ENCODE measurements around the gene NUSAP1. TPM values are rescaled to one million over a fixed set of nuclear protein-coding genes. Genes with fewer than 3 reads are reported as not detected.

Gene NUSAP1
- total and polyA plus RNA-seq, 2 of the 4 experiments (the other 2 are of a cell fraction), result 59.2 to 123 TPM

DNA sequence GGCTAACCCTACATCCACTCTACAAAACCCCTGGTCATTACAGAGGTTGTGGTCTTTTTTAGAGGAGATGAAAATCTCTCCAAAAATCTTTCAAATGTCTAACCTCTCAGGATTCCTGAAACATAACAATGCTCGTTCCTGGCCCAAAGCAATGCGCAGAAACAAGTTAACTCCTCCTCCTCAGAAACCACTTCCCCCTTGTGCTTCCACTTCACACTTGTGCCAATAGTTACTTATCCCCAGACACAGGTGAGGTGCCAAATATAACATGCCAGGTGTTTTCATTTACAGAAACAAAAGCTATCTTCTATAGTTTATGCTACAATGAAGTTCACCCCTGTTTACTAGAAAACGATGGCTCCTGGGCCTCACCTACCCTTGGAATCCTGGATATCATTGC is 63.4 kb downstream of the NUSAP1 start:
- POLR2A ChIA-PET (ENCODE audit: unreplicated experiment), result no interaction called here
- no peak for ATAC-seq (ENCODE audit: low read depth)

More for the DNA sequence above, 63.4 kb downstream of the NUSAP1 start:
- no peak for DNase-seq
- H3K18ac ChIP-seq (ENCODE audit: low read depth, low read length), result no peak overlapping the region
- no peak overlapping the region for H3K4me2 ChIP-seq (ENCODE audit: low read depth, low read length)
- H2BK20ac ChIP-seq (ENCODE audit: low read depth, low read length), result no peak overlapping the region
- H2BK120ac ChIP-seq (ENCODE audit: low read depth, low read length), result no peak overlapping the region
- H3K9me3 ChIP-seq (ENCODE audit: control insufficient read depth, insufficient read depth, low read length), result no peaks in the 10 kb centered on the region
- no peak overlapping the region for H4K91ac ChIP-seq (ENCODE audit: insufficient read depth, low read depth, low read length)
- H3K79me1 ChIP-seq (ENCODE audit: low read depth in 1 of 2, low read length in 2 of 2), result peaks cover 8 to 14% of the 10 kb centered on the region in 2 experiments
- H3K4me3 ChIP-seq (ENCODE audit: insufficient read depth, low read depth, low read length), result no peak overlapping the region
- H3K27me3 ChIP-seq (ENCODE audit: control insufficient read depth, insufficient read depth, low read length), result no peaks in the 10 kb centered on the region
- in situ Hi-C loops (cut with MboI; ENCODE audit: low sequenced_read_pairs) (no loop called here), dilution Hi-C loops (cut with HindIII; ENCODE audit: low sequenced_read_pairs, unreplicated experiment) (no loop called here), intact Hi-C loops (cut with micrococcal nuclease) (no loop called here)
- no TSS peak for BruUV-seq (replicated peaks)
- H3K56ac ChIP-seq (ENCODE audit: extremely low read depth, insufficient read depth, low read length), result no peak overlapping the region
- no peak overlapping the region for H3K4ac ChIP-seq (ENCODE audit: low read depth, low read length)
- no peak overlapping the region for H4K5ac ChIP-seq (ENCODE audit: low read depth, low read length)
- H4K20me1 ChIP-seq (ENCODE audit: insufficient read depth, low read length), result no peaks in the 10 kb centered on the region
- no peak overlapping the region for H2BK5ac ChIP-seq (ENCODE audit: low read depth, low read length, poor library complexity, severe bottlenecking)
- no peak overlapping the region for H4K8ac ChIP-seq (ENCODE audit: low read depth in 2 of 2, low read length in 2 of 2)
- 100% methylated on average over 2 of the region's 3 CpGs; no CpG with 5 or more reads in 1 of the 2 experiments for WGBS, 2 experiments (ENCODE audit: extremely low coverage in 2 of 2, insufficient read length in 1 of 2)
- no peak for TF ChIP-seq SMC3 (IDR thresholded peaks at IDR 0.05; ENCODE audit: low read depth, low read length)
- no peak for TF ChIP-seq MAFK (IDR thresholded peaks at IDR 0.05; ENCODE audit: low read depth, low read length)
- no peak for TF ChIP-seq MAZ (IDR thresholded peaks at IDR 0.05; ENCODE audit: borderline replicate concordance, low read depth, low read length)
- no peak for TF ChIP-seq BHLHE40 (IDR thresholded peaks at IDR 0.05; ENCODE audit: low read depth, low read length)
- TF ChIP-seq, protein P1, sequence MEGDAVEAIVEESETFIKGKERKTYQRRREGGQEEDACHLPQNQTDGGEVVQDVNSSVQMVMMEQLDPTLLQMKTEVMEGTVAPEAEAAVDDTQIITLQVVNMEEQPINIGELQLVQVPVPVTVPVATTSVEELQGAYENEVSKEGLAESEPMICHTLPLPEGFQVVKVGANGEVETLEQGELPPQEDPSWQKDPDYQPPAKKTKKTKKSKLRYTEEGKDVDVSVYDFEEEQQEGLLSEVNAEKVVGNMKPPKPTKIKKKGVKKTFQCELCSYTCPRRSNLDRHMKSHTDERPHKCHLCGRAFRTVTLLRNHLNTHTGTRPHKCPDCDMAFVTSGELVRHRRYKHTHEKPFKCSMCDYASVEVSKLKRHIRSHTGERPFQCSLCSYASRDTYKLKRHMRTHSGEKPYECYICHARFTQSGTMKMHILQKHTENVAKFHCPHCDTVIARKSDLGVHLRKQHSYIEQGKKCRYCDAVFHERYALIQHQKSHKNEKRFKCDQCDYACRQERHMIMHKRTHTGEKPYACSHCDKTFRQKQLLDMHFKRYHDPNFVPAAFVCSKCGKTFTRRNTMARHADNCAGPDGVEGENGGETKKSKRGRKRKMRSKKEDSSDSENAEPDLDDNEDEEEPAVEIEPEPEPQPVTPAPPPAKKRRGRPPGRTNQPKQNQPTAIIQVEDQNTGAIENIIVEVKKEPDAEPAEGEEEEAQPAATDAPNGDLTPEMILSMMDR (conservative IDR thresholded peaks at IDR 0.05; ENCODE audit: low read depth, low read length), result no peak
- TF ChIP-seq RAD21 (IDR thresholded peaks at IDR 0.05; ENCODE audit: low read length), result no peak
- TF ChIP-seq RCOR1 (IDR thresholded peaks at IDR 0.05; ENCODE audit: insufficient replicate concordance, low read length), result no peak
- TF ChIP-seq MXI1 (IDR thresholded peaks at IDR 0.05; ENCODE audit: borderline replicate concordance, low read depth, low read length), result no peak
- TF ChIP-seq, protein P2, sequence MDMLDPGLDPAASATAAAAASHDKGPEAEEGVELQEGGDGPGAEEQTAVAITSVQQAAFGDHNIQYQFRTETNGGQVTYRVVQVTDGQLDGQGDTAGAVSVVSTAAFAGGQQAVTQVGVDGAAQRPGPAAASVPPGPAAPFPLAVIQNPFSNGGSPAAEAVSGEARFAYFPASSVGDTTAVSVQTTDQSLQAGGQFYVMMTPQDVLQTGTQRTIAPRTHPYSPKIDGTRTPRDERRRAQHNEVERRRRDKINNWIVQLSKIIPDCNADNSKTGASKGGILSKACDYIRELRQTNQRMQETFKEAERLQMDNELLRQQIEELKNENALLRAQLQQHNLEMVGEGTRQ (IDR thresholded peaks at IDR 0.05; ENCODE audit: low read depth, low read length), result no peak
- no peak overlapping the region for H2AFZ ChIP-seq (replicated peaks; ENCODE audit: low read length, poor library complexity)
- no peak overlapping the region for H2AK5ac ChIP-seq (ENCODE audit: low read depth, low read length)
- H3K9me1 ChIP-seq (ENCODE audit: insufficient read depth, low read length), result no peaks in the 10 kb centered on the region
- no peak overlapping the region for H3K23ac ChIP-seq (ENCODE audit: low read depth, low read length)
- H3K14ac ChIP-seq (replicated peaks; ENCODE audit: low read depth, low read length), result no peak overlapping the region
- no peak overlapping the region for H3K27ac ChIP-seq (ENCODE audit: insufficient read depth, low read length)
- H3K4me1 ChIP-seq (ENCODE audit: control insufficient read depth, insufficient read depth, low read length), result no peaks in the 10 kb centered on the region
- no peak overlapping the region for H3K9ac ChIP-seq (ENCODE audit: low read depth, low read length)
- CTCF ChIA-PET, result no interaction called here
- no peak overlapping the region for H2BK15ac ChIP-seq (ENCODE audit: low read depth, low read length)
- H2AK9ac ChIP-seq (replicated peaks; ENCODE audit: low read depth, low read length, poor library complexity), result no peak overlapping the region
- peaks cover 17% of the 10 kb centered on the region for H3K36me3 ChIP-seq (ENCODE audit: control insufficient read depth, insufficient read depth, low read length)
